Mucosa of rectum (tissue), 2 donors: ENCODE measurements around the gene ZNF524.
"Not testable (repeated sequence)": the region's sequence is repeated elsewhere in the genome, so short reads cannot be mapped to it uniquely, and the experiment has no call there.

ENCODE experiments used
- H3K27ac ChIP-seq, 2 donors: one replicate each; pipeline ENCODE4 v1.7.0; 2013; ENCODE audit warnings: inconsistent platforms in 2 of 2, low read depth in 2 of 2, low read length in 2 of 2
- H3K27me3 ChIP-seq, 2 donors: one replicate each; pipeline ENCODE4 v1.7.0; 2013; ENCODE audit warnings: low read length in 2 of 2; ENCODE audit not compliant: control insufficient read depth in 2 of 2, insufficient read depth in 2 of 2
- H3K36me3 ChIP-seq, 2 donors: one replicate each; pipeline ENCODE4 v1.7.0; 2013; ENCODE audit warnings: low read length in 2 of 2; ENCODE audit not compliant: control insufficient read depth in 2 of 2, insufficient read depth in 2 of 2
- H3K4me1 ChIP-seq, 2 donors: one replicate each; pipeline ENCODE4 v1.7.0; 2013; ENCODE audit warnings: low read length in 2 of 2, mild to moderate bottlenecking in 1 of 2; ENCODE audit not compliant: control insufficient read depth in 2 of 2, insufficient read depth in 2 of 2
- H3K4me3 ChIP-seq, 2 donors: one replicate each; pipeline ENCODE4 v1.7.0; 2013; ENCODE audit warnings: low read length in 2 of 2
- H3K9ac ChIP-seq, 2 donors: one replicate each; pipeline ENCODE4 v1.7.0; 2013; ENCODE audit warnings: low read length in 2 of 2, low read depth in 1 of 2, mild to moderate bottlenecking in 1 of 2
- H3K9me3 ChIP-seq, 2 donors: one replicate each; pipeline ENCODE4 v1.7.0; 2013; ENCODE audit warnings: low read length in 2 of 2; ENCODE audit not compliant: control insufficient read depth in 2 of 2
- donor health status: healthy.
- donor health status: Normal muscosa, but diverticular disease.

ZNF524 gene

DNA sequence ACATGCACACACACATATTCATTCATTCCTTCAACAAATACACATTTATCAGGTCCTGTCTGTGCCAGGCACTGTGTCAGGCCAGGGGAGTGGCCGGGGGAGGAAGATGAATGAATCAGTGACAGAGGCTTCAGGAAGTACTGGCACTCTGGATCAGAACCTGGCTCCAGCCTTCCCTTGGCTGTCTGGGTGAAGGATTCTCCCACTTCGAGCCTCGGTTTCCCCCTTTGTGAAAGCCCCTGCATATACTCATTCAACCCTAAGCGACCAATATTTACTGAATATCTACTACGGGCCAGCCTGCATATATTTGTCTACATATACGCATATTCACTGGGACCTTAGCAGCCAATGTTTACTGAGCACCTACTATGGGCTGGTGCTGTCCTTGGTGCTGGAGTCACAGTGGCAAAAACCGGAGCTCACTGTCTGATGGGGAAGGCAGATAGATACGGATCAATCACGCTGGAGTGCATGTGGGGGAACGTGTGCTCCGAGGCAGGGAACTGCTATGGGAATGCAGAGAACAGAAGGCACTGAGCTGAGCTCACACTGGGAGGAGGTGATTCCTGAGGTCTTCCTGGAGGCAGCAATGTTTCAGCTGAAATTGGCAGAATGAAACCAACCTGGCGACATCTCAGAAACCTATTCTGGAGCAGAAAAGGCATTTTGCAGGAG is 18.8 kb upstream of the ZNF524 start:
- peaks cover 13 to 16% of the 10 kb centered on the region in 2 donors for H3K4me1 ChIP-seq
- peak overlapping the region; percentile 73 to 81 for H3K9ac ChIP-seq
- H3K9me3 ChIP-seq, result no peaks in the 10 kb centered on the region
- H3K4me3 ChIP-seq, result peak overlapping the region; percentile 76 to 82
- H3K27ac ChIP-seq, result peak overlapping the region; percentile 54 to 81
- peaks cover 4 to 6% of the 10 kb centered on the region in 2 donors for H3K36me3 ChIP-seq
- H3K27me3 ChIP-seq, result peaks cover 0 to 11% of the 10 kb centered on the region in 2 donors

DNA sequence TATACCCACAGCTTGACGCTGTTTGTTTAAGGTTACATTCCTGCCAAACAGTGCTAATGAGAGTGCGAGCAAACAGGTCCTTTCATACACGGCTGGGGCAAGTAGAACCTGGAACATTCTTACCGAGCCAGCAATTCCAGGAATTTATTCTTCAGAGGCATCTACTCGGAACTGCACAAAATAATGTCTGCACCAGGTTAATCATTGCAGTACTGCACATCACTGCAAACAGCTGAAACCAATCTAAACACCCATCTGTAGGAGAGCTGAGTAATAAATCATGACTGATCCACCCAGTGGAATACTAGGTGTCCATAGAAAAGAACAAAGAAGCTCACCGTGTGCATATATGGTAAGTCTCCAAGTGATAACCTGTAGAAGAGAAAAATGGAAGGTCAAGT is 18.3 kb upstream of the ZNF524 start:
- peaks cover 17 to 18% of the 10 kb centered on the region in 2 donors for H3K4me1 ChIP-seq
- H3K9ac ChIP-seq, result no peak overlapping the region
- H3K27ac ChIP-seq, result no peak overlapping the region

DNA sequence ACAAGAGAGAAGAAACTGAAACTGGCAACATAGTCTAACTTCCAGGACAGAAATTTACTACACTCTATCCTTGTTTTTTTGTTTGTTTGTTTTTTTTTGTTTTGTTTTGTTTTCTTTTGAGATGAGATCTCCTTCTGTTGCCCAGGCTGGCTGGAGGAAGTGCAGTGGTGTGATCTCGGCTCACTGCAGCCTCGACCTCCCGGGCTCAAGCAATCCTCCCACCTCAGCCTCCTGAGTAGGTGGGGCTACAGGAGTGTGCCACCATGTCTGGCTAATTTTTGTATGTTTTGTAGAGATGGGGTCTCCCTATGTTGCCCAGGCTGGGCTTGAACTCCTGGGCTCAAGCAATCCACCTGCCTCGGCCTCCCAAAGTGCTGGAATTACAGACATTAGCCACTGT is 17.8 kb upstream of the ZNF524 start:
- not testable (repeated sequence) for H3K36me3 ChIP-seq, H3K9me3 ChIP-seq, H3K4me3 ChIP-seq, H3K27ac ChIP-seq, H3K9ac ChIP-seq
- peaks cover 0 to 11% of the 10 kb centered on the region in 2 donors for H3K27me3 ChIP-seq
- H3K4me1 ChIP-seq, result peaks cover 20 to 21% of the 10 kb centered on the region in 2 donors

More for the DNA sequence above, 18.3 kb upstream of the ZNF524 start:
- H3K4me3 ChIP-seq, result peak overlapping the region in 1 of 2 donors; percentile 82
- peaks cover 0 to 11% of the 10 kb centered on the region in 2 donors for H3K27me3 ChIP-seq
- H3K9me3 ChIP-seq, result no peaks in the 10 kb centered on the region
- peaks cover 4 to 5% of the 10 kb centered on the region in 2 donors for H3K36me3 ChIP-seq

DNA sequence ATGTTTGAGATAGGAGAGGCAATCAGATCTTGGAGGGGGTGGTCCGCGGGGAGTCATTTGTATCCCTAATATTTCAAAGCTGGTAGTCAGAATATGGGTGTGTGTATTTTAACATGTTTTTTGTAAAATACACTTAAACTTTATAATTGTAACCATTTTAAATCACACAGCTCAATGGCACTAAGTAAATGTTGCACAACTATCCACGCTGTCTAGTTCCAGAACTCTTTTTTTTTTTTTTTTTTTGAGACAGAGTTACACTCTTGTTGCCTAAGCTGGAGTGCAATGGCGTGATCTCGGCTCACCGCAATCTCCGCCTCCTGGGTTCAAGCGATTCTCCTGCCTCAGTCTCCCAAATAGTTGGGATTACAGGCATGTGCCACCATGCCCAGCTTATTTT is 16.2 kb upstream of the ZNF524 start:
- Histone ChIP-seq H3K4me1 (peaks cover 20 to 21% of the 10 kb centered on the region in 2 donors), H3K27me3 (peaks cover 0 to 11% of the 10 kb centered on the region in 2 donors)
- H3K36me3 ChIP-seq, H3K9me3 ChIP-seq, H3K4me3 ChIP-seq, H3K9ac ChIP-seq, H3K27ac ChIP-seq: not testable (repeated sequence)

DNA sequence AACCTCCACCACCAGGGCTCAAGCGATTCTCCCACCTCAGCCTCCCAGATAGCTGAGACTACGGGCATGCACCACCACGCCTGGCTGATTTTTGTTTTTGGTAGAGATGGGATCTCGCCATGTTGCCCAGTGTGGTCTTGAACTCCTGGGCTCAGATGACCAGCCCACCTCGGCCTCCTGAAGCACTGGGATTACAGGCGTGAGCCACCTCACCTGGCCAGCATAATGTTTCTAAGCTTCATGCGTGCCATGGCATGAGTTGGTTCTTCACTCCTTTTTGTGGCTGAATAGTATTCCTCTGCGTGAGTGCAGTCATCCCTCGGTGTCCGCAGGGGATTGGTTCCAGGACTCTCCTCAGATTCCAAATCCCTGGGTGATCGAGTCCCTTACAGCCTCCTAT is 15.2 kb upstream of the ZNF524 start:
- Histone ChIP-seq H3K27me3 (peaks cover 0 to 11% of the 10 kb centered on the region in 2 donors), H3K4me3 (no peak overlapping the region), H3K4me1 (peaks cover 20 to 21% of the 10 kb centered on the region in 2 donors), H3K36me3 (no peaks in the 10 kb centered on the region), H3K9me3 (no peaks in the 10 kb centered on the region), H3K9ac (no peak overlapping the region), H3K27ac (no peak overlapping the region)

DNA sequence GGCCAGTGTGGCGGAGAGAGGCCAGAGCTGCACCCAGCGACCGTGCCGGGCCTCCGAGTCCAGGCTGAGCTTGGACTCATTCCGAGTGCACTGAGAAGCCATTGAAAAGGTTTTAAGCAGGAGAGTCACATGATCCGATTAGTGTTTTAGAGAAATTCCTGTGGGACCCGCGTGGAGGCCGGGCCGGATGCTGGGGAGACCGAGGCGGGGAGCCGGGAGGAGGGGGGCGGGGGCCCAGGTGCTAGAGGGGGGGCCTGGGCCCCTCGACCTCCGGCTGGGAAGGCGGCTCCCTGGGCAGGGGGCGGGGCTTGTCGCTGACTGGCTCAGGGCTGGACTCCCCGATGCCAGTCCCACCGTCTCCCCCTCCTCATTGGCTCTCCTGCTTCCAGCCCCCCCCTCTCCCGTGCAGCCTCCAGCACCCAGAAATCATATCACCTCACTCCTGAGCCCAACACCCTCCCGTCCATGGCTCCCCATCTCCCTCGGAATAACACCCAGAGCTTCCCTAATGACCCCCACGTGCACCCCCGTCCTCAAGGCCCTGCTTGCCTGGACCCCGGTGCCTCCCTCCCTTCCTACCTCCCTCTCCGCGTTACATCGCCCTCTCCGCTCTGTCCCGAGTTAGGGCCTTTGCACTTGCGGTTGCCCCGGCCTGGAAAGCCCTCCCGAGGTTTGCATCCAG is 14.3 kb upstream of the ZNF524 start:
- H3K27me3 ChIP-seq, result peaks cover 0 to 11% of the 10 kb centered on the region in 2 donors
- peaks cover 20 to 21% of the 10 kb centered on the region in 2 donors for H3K4me1 ChIP-seq
- peak overlapping the region; percentile 22 to 60 for H3K4me3 ChIP-seq
- peak overlapping the region in 1 of 2 donors; percentile 20 for H3K9ac ChIP-seq
- H3K27ac ChIP-seq, result peak overlapping the region in 1 of 2 donors; percentile 16
- H3K36me3 ChIP-seq, result no peaks in the 10 kb centered on the region
- H3K9me3 ChIP-seq, result no peaks in the 10 kb centered on the region

DNA sequence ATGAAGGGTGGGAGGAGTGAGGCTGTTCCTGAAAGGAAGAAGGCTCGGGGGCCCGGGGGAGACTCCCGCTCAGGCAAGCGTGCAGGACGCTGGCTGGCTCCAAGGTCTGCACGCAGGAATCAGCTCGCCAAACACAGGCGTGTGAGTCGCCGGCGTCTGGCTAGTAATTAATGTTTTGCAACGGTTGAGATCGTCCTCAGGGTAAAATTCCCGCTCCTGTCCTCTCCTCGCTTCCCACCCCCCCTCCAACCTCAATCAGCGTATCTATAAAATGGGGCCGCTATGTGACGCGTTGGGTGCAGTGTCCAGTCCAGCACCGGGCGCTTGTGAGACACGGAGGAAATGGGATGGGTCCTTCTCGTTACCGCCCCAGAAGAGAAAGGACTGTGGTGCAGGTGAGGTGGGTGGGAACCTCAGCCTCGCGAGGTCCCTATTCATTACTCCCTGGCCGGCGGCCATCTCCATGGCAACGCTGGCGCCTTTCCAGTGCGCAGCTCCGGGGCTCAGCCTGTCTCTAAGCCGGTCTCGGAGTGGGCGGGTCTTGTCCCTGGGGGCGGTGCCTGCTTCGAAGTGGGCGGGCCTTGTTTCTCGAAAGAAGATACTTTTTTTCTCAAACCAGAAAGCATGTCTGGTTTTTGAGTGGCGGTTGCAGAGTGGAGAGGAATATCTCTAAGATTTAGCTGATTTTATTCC is 13.0 kb upstream of the ZNF524 start:
- Histone ChIP-seq H3K9ac (no peak overlapping the region), H3K4me3 (peak overlapping the region; percentile 40 to 64), H3K9me3 (no peaks in the 10 kb centered on the region), H3K27ac (peak overlapping the region in 1 of 2 donors; percentile 9), H3K36me3 (no peaks in the 10 kb centered on the region), H3K4me1 (peaks cover 9 to 10% of the 10 kb centered on the region in 2 donors), H3K27me3 (peaks cover 0 to 11% of the 10 kb centered on the region in 2 donors)

DNA sequence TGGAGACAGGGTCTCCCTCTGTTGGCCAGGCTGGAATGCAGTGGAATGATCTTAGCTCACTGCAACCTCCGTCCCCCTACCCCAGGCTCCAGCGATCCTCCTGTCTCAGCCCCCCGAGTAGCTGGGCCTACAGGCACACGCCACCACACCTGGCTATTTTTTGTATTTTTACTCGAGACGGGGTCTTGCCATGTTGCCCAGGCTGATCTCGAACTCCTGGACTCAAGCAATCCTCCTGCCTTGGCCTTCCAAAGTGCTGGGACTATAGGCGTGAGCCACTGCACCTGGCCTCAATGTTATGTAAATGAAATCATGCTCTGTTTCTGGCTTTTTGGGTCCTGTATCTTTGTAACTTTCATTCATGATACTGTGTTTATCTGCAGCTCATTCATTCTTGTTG is 11.3 kb upstream of the ZNF524 start:
- H3K27me3 ChIP-seq, result peaks cover 0 to 11% of the 10 kb centered on the region in 2 donors
- no peak overlapping the region for H3K4me3 ChIP-seq
- H3K9ac ChIP-seq, result no peak overlapping the region
- H3K36me3 ChIP-seq, result peaks cover 0 to 2% of the 10 kb centered on the region in 2 donors
- no peaks in the 10 kb centered on the region for H3K9me3 ChIP-seq
- H3K4me1 ChIP-seq, result peaks cover 9 to 10% of the 10 kb centered on the region in 2 donors
- no peak overlapping the region for H3K27ac ChIP-seq

DNA sequence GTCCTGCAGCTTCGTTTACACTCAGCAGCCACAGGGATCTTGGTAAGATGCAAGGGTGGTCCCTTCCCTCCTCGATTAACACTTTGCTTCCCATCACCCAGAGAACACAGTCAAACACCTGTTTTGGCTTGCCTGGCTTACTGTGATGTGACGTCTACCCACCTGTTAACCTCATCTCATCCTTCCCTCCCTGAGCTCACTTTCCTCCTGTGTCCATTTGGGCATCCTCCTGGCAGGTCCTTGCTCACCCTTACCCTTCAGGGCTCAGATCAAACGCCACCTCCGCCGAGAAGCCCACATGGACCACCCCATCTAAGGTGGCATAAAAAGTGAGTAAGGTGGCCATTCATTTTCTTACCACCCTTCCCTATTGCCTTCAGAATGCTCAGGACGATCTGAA is 10.0 kb upstream of the ZNF524 start:
- Histone ChIP-seq H3K4me1 (peaks cover 9 to 10% of the 10 kb centered on the region in 2 donors), H3K9ac (no peak overlapping the region), H3K4me3 (no peak overlapping the region), H3K9me3 (no peaks in the 10 kb centered on the region), H3K36me3 (peaks cover 3 to 6% of the 10 kb centered on the region in 2 donors), H3K27ac (no peak overlapping the region), H3K27me3 (peaks cover 0 to 4% of the 10 kb centered on the region in 2 donors)

DNA sequence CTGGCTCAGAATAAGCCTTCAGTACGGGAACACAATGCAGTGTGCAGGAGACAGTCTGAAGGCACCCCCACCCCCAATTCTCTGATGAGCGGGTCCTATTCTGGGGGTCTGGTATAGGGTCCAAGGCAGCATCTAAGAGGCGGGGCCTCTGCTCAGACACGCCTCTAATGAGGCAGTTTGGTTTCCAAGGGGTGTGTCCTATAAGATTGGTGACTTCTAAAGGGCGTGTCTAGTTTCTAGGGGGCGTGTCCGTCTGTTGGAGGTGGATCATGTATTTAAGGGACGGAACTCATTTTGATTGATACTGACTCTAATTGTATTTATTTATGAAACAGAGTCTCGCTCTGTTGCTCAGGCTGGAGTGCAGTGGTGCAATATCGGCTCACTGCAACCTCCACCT is 9.5 kb upstream of the ZNF524 start:
- peaks cover 0 to 4% of the 10 kb centered on the region in 2 donors for H3K27me3 ChIP-seq

More for the DNA sequence above, 9.5 kb upstream of the ZNF524 start:
- no peak overlapping the region for H3K9ac ChIP-seq
- no peak overlapping the region for H3K4me3 ChIP-seq
- no peaks in the 10 kb centered on the region for H3K9me3 ChIP-seq
- H3K4me1 ChIP-seq, result peaks cover 9 to 10% of the 10 kb centered on the region in 2 donors
- peaks cover 8 to 11% of the 10 kb centered on the region in 2 donors for H3K36me3 ChIP-seq
- H3K27ac ChIP-seq, result no peak overlapping the region
